ENCODE results near the gene ATP6AP1. TPM values are rescaled to one million over a fixed set of nuclear protein-coding genes. Genes with fewer than 3 reads are reported as not detected.

ATP6AP1 gene
- polyA plus RNA-seq, 1 donor = 140 TPM

DNA sequence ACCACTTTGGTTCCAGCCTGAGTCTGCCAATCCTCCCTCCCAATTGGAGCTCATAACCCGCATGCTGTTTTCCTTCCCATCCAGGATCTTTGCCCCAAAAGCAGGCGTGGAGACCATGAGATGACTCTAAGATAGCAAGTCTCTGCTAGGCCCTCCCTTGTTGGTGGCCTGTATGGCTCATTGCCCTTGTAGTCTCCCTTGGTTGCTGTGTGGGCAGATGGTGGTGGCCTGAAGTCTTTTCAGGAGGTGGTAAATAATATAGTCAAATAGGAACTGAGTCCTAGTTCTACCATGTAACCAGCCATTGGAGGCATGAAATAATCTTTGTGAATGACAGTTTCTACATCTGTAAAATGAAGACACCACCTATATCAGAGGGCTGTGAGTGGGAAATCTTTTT is 1.2 kb downstream of the ATP6AP1 start:
- no peak for DNase-seq

DNA sequence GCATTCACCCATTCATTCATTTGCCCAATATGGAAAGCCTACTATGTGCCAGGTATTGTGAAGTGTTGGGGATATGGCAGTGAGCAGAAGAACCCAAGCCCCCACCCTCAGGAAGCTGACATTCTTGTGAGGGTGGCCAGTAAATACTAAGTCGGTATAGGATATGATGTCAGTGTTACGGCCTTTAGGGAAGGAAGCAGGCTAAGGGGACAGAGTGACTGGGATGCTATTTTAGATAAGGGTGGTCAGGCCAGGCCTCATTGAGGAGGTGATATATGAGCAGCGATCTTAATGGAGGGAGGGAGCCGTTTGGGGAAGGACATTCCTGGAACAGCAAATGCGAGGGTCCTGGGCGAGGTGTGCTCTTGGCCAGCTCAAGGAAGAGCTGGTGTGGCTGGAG is 2.0 kb downstream of the ATP6AP1 start:
- no peak for DNase-seq

DNA sequence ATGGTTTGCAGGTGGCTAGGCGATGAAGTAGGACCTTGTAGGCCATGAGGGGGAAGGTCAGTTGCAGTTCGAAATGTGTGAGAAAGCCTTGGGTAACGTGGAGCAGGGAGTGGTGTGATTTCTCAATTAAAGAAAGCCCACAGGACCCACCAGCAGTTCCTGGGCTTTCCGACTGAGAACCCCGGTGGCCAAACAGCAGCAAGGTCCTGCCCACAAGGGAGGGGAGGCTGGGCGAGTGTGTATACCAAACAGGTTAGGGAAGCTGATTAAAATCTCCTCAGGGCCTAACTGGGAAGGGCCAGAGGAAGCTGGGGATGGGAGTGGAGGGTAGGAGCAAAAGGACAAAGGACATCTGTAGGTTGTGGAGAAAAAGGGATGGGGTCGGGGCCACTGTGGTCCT is 2.4 kb downstream of the ATP6AP1 start:
- DNase-seq = no peak

DNA sequence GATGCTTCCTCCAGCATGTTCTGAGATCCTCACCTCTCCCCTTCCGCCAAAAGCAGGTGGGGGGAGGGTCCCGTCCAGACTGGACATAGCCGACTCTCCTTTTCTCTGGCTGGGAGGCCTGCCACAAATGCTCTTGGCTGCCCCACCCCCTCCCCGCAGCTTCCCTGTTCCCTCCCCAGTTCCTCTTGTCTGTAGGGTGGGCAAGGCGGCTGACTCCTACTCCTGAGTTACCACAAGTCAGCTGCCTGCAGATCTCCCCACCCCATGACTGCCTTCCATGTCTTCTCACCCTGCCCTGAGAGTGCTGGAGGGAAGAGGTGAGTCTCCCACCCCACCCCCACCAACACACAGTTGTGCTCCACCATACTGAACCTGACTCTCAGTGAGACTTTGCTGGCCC is 2.9 kb downstream of the ATP6AP1 start:
- DNase-seq = no peak

DNA sequence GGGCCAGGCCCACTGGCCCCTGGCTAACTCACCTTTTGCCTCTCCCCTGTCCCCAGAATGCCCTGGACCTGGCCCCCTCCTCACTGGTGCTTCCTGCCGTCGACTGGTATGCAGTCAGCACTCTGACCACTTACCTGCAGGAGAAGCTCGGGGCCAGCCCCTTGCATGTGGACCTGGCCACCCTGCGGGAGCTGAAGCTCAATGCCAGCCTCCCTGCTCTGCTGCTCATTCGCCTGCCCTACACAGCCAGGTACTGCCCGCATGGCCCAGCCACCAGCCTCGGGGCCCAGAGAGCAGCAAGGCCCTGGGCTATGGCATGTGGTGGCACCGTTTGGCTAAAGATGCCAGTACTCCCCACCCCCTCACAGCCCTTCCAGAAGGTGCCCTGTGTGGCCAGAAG is 3.7 kb downstream of the ATP6AP1 start:
- DNase-seq = no peak

DNA sequence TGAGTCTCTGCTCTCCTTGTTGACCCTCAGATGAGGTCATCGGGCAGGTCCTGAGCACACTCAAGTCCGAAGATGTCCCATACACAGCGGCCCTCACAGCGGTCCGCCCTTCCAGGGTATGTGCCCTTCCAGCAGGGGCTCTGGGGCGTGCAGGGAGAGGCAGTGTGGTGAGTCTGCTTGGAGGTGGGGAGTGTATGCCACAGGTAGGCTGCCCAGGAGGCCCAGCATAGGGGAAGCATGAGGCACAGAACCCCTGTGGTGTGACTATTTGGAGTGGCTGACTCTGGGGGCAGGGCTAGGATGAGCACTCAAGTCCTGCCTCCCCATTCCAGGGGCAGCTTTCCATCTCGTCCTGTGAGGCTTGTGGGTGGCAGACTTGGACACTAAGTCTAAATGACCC is 5.1 kb downstream of the ATP6AP1 start:
- no peak for DNase-seq

DNA sequence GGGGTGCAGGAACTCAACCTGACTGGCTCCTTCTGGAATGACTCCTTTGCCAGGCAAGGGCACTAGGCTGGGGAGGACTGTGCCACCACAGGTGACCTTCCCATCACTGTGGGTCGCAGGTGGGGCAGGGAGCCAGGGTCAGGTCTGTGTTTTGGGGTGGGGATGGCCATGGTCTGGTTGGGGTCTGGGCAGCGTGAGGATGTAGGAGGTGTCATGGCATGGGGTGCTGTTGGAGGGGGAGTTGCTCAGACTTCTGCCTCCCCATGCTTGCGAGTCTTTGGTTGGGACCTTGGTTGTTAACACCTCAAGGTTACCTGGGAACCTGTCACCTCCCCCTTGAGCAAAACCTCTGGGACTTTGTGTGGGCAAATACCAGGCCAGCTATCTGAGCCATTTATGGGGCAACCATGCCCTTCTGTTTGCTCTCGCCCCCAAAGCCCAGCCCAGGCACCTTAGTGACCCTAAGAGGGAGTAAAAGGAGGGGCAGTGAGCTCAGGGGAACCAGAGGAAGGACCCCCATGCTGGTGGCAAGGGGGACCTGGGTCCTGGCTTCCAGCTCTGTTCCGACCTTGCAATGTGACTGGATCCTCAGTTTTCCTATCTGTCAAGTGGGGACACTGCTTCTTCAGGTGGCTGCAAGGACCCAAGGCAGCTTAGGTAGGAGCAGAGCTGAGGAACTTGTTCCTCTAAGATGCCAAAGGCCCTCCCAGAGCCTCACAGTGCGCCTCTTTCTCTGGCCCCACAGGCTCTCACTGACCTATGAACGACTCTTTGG is 6.1 kb downstream of the ATP6AP1 start:
- DNase-seq = no peak

DNA sequence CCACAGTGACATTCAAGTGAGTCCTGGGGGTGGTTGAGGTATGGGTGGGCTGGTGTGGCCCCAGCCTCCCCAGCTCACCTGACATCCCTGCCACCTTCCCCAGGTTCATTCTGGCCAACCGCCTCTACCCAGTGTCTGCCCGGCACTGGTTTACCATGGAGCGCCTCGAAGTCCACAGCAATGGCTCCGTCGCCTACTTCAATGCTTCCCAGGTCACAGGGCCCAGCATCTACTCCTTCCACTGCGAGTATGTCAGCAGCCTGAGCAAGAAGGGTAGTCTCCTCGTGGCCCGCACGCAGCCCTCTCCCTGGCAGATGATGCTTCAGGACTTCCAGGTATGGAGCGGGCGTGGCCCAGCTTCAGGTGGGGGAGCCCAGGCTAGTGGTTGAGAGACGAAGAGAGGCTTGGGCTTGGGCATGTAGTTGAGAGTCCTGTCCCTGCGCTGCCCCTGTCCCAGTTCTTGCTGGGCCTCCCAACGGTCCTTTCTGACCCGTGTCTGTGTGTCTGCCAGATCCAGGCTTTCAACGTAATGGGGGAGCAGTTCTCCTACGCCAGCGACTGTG is 6.8 kb downstream of the ATP6AP1 start:
- no peak for DNase-seq

DNA sequence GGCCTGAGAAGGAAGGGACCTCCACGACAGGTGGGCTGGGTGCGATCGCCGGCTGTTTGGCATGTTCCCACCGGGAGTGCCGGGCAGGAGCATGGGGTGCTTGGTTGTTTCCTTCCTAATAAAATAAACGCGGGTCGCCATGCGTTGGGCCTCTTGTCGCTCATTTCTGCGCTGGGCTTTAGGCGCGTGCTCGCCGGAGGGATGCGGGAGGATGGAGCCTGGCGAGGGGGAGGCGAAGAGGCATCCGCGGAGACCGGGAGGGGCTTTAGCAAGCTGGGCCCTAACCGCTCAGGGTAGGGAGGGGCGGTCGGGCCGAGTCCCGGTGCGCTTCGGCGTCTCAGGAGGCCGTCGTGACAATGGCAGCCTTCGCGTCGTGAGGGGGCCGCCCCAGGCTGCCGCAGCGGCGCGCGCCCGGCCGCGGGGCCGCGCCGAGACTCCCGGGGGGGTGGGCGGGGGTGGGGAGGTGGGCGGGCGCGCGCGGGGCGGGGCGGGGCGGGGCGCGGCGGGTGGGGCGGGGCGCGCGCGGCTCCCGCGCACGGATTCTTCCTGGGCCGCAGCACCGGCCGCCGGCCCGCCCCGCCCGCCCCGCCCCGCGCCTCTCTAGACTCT is 8.0 kb downstream of the ATP6AP1 start:
- no peak for DNase-seq

DNA sequence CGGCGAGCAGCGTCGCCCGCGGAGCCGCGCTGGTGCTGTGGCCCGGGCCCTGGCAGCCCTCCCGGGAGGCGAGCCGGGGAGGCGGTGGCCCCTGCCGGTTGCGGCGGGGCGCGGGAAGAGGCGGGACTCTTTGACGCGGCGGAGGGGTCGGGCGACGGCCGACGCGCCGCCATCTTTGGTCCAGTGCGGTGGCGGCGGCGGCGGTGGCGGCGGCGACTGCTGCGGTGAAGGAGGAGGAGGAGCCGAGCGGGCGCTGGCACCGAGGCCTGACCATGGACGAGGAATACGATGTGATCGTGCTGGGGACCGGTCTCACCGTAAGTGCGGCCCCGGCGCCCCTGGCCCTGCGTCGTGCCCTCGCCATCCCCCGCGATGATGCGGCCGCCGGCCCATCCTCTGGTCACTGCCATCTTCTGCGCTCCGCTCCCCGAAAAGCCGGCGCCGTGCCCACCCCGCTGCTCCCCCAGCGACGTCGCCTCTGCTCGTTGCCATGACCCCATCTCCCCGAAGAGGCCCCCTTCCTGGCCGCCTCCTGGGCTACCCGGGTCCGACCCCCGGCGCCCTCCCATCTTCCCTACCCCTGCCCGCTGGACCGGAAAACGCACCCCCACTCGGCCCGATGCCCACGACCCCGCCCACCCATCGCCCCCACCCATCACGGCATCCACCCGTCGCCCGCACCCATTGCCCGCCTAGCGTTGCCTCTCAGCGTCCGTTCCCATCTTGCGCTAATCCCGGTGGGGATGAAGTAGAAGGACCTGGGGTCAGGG is 8.7 kb downstream of the ATP6AP1 start, which contains the start of gene GDI1:
TSS of gene GDI1 (plus strand) at position 172 of the 770 bp plus-strand sequence. CDS start at position 273, 101 bp downstream.
- DNase-seq = no peak

DNA sequence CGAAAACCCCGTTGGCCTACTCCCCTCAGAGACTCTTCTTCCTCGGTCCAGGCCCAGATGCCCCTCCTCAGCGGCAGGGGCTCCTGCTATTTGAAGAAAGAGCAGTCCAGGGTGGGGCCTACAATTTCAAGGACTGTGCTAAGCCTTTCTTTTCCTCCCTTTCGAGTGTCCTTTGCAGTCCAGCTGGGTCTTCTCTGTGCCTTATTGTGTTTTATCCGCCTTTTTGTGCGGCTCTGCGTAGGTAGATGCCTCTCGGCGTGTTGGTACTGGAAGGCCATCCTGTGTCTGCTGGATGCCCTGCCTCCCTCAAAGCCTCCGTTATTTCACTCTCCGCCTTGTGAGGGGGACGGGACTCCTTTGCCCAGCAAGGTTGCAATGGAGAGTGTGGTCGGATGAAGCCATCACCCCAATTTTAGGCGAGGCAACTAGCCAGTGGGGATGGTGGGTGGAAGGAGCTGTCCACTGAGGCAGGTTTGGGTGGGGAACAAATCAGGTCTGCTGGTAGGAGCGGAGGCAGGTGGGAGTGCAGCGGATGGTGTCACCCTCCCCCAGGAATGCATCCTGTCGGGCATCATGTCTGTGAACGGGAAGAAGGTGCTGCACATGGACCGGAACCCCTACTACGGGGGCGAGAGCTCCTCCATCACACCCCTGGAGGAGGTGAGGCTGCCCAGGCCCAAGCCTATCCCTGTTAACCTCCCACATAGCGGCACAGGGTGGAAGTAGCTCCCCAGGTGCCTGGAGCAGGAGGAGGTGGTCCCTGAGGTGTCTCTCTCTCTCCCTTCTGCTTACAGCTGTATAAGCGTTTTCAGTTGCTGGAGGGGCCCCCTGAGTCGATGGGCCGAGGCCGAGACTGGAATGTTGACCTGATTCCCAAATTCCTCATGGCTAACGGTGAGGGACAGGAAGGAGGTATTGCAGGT is 9.8 kb downstream of the ATP6AP1 start:
- no peak for DNase-seq

DNA sequence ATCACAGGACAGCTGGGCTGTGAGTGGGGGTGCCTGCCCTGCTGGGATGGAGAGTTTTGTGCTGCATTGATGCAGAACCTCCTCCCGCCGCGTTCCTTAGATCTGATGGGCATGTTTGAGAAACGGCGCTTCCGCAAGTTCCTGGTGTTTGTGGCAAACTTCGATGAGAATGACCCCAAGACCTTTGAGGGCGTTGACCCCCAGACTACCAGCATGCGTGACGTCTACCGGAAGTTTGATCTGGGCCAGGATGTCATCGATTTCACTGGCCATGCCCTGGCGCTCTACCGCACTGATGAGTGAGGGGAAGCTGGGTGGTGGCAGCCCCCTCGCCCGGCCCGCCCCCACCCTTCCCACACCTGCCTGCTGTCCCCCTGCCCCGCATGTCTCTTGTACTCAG is 11.4 kb downstream of the ATP6AP1 start:
- no peak for DNase-seq

DNA sequence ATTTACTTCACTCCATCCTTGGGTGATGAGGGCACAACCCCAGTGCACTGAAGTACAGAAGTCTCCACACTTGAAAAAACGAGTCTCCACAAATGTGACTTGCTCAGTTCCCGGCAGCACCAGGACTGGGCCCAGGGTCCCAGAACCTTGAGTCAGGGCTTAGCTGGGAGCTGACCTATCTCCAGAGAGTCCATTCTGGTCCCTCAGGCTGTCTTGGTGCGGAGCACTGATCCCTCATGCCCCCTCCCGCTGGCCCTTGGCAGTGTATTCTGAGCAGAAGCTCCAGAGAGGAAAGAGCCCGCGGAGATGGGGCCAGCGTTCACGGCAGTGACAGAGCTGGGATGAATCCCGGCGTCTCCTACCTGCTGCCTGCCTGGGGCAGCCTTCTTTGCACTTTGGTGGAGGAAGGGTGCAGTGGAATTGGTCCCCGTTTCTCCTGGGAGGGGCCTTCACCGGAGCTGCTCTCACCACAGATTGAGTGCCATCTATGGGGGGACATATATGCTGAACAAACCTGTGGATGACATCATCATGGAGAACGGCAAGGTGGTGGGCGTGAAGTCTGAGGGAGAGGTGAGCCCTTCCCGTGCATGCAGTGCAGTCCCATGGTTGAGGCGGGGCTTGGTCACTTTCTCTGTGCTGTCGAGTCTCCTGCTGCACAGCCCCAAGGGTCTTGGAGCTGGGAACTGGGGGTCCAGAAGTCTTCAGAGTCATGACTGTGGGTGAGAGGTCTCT is 12.3 kb downstream of the ATP6AP1 start:
- no peak for DNase-seq

DNA sequence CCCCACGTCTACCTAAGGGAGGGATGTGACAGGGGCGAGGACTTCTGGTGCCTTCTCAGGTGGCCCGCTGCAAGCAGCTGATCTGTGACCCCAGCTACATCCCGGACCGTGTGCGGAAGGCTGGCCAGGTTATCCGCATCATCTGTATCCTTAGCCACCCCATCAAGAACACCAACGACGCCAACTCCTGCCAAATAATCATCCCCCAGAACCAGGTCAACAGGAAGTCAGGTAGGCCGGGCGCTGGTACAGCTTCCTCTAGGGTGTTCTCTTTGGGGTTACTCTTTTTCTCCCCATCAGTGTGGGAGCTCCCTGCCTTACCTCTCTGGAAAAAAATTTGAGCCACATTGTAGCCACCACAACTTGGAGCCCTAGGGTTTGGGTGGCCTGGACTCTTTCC is 13.1 kb downstream of the ATP6AP1 start:
- DNase-seq = no peak

DNA sequence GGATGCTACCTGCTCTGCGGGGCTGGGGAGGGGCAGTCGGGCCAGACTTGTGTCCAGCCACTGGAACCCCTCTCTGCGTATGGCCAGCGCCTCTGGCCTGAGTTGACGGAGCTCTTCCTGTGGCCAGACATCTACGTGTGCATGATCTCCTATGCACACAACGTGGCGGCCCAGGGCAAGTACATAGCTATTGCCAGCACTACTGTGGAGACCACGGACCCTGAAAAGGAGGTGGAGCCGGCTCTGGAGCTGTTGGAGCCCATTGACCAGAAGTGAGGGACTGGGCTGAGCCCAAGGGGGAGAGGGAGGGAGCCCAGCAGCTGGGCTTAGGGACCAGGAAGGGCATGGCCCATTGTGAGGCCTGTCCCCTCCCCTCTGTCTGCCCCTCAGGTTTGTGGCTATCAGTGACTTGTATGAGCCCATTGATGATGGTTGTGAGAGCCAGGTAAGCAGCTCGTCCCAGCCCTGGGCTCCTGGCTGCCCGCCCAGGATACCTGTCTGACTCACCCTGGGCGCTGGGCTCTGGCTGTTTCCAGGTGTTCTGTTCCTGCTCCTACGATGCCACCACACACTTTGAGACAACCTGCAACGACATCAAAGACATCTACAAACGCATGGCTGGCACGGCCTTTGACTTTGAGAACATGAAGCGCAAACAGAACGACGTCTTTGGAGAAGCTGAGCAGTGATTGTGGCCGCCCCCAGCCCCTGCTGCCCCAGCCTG is 13.7 kb downstream of the ATP6AP1 start:
- DNase-seq = no peak

DNA sequence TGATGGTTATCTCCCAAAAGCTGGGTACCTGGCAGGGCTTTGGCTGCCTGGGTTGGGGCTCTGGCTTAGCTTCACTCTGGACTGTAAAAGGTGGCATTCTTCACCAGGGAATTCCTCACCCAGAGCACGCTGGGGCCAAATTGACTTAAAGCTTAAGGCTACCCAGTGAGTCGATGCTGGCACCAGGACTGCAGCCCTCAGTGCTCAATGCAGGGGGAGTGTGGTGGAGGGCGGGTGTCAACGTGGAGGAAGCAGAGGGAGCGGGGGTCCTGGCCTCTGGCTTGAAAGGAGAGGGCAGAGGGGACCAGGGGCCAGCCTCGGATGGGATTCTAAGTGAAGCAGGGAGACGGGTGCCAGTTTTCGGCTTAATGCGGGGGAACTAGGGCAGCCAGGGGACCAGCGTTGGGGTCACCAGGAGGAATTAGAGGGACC is 15.0 kb downstream of the ATP6AP1 start:
- DNase-seq = no peak

DNA sequence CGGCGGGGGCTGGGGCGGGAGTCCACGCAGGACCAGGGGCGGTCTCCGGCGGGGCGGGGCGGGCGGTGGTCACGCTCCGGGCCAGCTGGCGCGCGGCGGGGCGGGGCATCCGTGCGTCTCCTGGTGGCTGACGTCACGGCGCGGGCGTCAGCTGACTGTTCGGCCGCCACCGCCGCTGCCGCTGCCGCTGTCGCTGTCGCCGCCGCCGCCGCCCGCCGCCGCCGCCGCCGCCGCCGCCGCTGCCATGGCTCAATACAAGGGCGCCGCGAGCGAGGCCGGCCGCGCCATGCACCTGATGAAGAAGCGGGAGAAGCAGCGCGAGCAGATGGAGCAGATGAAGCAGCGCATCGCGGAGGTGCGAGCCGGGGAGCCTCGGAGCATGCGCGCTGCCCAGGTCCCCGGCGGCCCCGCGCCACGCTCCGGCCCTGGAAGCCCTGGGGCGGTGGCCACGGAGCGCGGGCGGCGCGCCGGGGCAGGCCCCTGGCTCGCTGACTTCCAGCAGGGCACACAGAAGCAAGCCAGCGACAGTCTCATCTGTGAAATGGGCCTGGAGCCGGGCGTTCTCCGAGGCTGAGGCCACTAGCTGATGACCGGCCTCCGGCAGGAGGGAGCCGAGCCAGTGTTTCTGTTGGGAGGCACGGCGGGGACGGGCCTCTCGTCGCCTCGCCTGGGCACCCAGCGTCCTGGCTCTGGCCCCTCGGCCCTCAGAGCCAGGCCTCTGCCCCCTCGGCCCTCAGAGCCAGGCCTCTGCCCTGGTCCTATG is 15.7 kb downstream of the ATP6AP1 start, which contains the start of gene FAM50A:
TSS of gene FAM50A (plus strand) at position 150 of the 763 bp plus-strand sequence. CDS start at position 245, 95 bp downstream.
- no peak for DNase-seq

DNA sequence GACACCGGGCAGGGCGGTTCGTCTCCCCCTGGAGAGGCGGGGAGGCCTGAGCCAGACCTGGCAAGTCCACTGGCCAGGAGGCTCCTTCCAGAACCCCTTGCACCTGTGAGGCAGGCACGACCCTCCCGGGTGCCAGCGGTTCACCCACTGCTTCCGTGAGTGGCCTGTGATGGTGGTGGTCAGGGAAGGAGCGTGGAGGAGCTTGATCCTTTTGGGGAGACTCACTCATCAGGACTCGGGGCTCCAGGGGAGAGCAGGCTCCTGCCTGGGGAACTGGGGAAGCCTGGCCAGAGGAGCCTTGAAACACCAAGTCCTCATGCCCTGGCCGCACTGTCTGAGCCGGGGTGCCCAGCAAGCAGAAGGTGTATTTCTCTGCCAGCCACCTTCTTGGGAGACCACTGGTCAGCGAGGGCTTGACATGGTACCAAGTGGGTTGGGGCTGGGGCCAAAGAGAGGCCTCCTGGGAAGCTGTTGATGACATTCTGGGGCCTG is 16.3 kb downstream of the ATP6AP1 start:
- DNase-seq = no peak

DNA sequence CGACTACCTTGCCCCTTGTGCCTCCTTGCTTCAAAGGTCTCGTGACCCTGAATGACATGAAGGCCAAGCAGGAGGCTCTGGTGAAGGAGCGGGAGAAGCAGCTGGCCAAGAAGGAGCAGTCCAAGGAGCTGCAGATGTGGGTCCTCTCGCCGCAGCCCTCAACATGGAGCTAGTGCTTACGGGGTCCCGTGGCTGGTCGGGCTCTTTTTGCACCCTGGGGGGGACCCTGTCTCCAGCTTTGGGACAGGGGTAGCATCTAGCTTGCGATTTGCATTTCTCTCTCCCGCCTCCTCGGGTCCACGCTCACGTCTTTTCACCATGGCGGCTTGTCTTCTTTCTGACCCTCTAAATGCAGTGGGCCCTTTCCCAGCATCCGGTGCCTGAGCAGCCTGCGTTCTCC is 17.3 kb downstream of the ATP6AP1 start:
- DNase-seq = no peak

Measured in left kidney (tissue), 2 donors.